ENCODE data around the gene ZNF561.
"Not testable (repeated sequence)": the region's sequence is repeated elsewhere in the genome, so short reads cannot be mapped to it uniquely, and the experiment has no call there.

The ZNF561 gene

DNA sequence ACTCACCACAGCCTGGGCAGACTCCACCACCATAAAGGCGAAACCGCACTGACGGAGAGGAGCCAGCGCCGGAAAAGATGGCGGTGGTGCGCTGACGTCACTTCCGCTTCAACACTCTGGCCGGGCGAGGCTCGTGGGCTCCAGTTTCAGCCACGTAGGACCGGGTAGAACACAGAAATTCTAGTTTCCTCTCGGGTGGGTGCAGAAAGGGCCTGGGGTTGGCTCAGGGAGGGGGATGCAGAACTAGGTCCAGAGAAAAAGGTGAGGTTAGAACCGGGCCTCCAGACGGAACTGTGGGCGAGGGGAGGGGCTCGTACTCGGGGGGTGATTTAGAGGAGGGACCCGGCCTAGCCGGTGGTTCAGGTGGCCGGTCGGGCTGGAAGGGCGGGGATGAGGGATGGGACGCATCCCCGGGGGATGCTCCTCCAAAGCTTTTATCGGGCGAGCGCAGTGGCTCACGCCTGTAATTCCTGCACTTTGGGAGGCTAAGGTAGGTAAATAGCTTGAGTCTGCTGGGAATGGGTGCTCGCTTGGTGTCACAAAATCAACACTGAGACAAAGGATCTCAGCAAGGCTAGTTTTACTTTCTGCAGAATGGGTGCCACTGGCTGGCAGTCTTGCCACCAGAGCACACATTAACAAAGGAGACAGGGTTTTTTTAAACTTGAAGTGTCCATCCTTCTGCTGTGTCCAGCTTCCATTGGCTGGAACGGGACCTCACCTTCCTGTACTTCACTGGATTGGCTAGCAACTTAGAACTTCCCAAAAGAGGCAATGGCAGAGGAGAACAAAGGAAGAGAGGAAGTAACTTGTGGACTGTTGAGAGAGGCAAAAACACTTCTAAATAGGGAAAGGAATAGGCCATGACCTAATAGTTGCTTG is at the start of gene ZNF561:
Gene ZNF561, minus strand, starts transcription at position 77 of the 882 bp plus-strand sequence. CDS start 1,776 bp downstream, outside the sequence.
- DNase-seq = peak; percentile 89 to 91

DNA sequence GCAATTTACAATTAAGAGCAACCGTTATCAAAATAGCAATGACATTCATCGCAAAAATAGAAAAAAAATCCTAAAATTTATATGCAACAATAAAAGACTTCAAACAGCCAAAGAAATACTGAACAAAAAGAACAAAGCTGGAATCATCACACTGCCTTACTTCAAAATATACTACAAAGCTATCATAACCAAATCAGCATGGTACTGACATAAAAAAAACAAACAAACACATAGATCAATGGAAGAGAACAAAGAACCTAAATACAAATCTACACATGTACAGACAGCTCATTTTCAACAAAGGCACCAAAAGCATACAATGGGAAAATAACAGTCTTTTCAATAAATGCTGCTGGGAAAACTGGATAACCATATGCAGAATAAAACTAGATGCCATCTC is 47.5 kb upstream of the ZNF561 start:
- no peak for DNase-seq

DNA sequence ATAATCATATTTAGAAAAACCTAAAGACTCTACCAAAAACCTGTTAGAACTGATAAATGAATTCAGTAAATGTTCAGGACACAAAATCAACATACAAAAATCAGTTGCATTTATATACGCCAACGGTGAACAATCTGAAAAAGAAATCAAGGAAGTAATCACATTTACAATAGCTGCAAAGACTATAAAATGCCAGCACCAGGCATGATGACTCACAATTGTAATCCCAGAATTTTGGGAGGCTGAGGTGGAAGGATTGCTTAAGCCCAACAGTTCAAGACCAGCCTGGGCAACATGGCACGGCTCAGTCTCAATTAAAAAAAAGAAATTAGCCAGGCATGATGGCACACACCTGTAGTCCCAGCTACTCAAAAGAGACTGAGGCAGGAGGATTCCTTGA is 46.9 kb upstream of the ZNF561 start:
- DNase-seq = no peak

DNA sequence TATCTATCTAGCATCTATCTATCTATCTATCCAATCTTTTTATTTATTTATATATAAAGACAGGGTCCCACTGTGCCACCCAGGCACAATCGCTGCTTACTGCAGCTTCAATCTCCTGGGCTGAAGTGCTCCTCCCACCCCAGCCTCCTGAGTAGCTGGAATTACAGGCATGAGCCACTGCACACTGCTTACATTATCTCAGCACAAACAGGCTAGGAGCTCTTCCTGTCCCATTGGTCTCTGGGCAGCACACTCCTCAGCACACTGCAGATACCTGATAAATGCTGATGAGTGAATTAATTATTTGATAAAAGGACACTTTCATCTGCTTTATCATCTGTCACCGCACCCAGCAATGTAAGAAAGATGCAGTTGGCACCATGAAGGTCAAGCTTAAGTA is 37.7 kb upstream of the ZNF561 start:
- no peak for DNase-seq

DNA sequence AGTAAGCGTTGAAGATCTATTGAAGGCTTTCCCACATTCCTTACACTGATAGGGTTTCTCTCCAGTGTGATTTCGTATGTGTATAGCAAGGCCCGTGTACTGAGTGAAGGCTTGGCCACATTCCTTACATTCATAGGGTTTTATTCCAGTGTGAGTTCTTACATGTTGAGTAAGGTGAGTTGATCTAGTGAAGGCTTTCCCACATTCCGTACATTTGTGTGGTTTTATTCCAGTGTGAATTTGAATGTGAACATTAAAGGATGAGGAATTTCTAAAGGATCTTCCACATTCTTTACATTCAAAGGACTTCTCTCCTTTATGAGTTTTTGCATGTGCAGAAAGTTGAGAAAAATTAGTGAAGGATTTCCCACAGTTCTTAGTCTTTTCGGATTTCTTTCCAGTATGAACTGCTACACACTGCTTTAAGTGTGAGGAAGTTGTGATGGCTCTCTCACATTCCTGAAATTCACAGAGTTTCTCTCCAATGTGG is 32.1 kb upstream of the ZNF561 start:
- not testable (repeated sequence) for DNase-seq

DNA sequence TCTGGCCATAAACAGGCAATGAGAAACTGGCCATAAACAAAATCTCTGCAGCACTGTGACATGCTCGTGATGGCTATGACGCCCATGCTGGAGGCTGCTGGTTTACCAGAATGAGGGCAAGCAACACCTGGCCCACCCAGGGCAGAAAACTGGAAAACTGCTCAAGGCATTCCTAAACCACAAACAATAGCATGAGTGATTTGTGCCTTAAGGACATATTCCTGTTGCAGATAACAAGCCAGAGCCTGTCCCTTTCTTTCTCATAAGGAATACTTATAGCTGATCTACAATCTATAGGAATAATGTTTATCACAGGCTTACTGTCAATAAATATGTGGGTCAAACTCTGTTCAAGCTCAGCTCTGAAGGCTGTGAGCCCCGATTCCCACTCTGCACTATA is 30.4 kb upstream of the ZNF561 start:
- DNase-seq = not testable (repeated sequence)

DNA sequence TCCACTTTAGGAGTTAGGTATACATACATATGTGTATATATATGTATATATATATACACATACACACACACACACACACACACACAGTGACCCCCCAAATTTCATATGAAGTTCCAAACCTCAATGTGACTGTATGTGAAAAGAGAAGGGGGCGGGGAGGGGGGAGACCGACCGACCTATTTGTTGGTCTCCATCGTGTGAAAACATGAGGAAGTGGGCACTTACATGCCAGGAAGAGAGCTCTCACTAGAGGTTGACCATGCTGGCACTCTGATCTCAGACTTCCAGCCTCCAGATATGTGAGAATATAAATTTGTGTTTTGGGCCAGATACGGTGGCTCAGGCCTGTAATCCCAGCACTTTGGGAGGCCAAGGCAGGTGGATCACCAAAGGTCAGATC is 29.3 kb upstream of the ZNF561 start:
- DNase-seq = no peak

DNA sequence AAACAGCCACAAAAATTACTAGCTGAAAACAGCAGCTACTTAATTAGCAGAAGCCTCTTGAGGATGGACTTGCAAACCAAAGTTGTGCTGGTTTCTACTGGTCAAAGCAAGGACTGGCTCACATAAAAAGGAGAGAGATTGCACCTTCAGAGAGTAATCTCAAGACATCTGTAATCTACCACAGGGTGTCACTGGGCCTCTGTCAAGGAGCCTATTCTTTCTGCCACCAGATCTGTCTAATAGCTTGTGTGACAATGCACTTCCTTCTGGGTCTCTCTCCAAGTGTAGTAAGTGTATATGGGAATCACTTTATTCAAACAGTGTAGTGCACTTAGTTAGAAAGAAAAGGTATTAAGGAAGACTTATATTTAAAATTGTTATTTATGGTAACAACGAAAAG is 24.4 kb upstream of the ZNF561 start:
- DNase-seq = no peak

DNA sequence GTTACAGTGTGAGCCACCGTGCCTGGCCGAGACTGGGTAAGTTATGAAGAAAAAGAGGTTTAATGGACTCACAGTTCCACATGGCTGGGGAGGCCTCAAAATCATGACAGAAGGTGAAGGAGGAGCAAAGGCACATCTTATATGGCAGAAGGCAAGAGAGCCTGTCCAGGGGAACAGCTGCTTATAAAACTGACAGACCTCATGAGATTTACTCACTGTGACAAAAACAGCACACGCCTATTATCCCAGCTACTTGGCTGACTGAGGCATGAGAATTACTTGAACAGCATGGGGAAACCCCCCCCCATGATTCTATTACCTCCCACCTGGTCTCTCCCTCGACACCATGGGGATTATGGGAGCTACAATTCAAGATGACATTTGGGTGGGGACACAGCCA is 23.4 kb upstream of the ZNF561 start:
- no peak for DNase-seq

DNA sequence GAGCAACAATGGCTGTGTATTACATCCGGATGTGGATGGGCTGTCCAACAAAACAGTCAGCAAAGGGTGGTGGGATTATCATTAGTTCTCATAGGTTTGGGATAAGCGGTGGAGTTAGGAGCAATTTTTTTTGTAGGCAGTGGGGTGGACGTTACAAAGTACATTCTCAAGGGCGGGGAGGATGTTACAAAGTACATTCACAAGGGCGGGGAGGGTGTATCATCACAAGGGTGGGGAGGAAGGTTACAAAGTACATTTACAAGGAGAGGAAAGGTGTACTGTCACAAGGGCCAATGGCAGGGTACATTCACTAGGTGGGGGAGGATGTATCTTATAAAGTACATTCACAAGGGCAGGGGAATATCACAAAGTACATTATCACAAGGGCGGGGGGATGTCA is 20.8 kb upstream of the ZNF561 start:
- DNase-seq = no peak

DNA sequence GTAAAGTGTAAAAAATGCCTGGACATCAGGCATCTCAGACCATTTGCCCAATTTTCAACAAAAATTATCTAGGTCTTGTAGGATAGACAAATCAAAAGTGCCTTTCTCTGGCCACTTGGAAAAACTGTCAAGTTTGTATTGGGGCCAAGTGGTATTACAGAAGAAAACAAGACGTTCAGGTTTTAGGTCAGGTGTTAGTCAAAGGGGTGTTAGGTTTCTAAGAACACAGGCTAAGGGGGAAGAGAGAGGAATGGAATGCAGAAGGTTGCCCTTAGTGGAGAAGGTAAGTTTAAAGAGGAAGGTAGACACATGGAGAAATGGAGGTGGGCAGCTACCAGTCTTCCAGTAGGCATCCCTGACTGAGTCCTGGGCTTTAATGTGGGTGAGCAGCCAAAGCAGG is 19.9 kb upstream of the ZNF561 start:
- DNase-seq = no peak

DNA sequence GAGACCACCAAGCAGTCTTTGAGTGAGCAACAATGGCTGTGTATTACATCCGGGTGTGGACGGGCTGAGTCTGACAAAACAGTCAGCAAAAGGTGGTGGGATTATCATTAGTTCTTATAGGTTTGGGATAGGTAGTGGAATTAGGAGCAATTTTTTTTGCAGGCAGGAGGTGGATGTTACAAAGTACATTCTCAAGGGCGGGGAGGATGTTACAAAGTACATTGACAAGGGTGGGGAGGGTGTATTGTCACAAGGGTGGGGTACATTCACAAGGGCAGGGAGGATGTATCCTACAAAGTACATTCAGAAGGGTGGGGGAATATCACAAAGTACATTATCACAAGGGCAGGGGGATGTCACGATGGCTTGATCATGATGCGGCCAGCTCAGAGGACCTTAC is 15.0 kb upstream of the ZNF561 start:
- DNase-seq = no peak

DNA sequence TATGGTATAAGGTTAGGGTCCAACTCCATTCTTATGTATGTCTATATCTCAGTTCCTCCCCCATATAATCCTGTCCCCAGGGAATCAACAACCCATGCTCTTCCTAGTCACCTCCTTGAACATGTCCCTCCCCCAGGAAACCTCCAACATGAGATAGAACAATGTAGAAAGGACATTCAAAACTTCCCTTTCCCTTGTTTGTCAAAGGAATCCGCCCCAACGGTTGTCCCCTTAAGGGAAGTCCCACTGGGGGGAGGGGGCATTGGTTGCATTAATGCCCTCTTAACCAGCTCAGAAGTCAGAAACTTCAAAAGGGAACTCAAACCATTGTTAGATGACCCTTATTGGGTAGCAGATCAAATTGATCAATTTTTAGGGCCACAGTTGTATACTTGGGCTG is 6.8 kb upstream of the ZNF561 start:
- no peak for DNase-seq

DNA sequence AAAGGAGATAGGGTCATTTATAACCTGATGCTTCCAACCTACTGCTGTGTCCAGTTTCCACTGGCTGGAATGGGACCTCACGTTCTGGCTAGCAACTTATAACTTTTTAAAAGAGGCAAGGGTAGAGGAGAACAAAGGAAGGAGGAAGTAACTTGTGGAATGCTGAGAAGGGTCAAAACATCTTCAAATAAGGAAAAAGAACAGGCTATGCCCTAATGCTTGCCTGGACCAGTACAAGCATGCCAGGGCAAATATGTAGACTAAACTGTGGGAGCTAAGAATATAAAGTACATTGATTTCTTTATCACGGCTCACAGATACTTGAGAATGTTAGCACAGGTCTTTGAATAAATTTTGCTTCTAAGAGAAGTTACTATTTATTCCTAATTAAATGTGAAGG is 1.5 kb upstream of the ZNF561 start:
- DNase-seq = no peak

DNA sequence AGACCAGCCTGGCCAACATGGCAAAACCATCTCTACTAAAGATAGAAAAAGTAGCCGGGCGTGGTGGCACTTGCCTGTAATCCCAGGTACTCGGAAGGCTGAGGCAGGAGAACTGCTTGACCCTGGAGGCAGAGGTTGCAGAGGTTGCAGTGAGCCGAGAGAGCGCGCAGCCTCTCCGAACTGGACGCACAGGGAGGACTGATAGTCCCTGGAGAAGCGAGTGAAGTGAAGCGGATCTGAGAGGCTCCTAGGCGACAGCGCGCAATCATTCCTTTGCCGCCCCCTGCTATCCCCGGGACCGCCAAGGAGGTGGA is 233 bp downstream of the ZNF561 start:
- DNase-seq = no peak

DNA sequence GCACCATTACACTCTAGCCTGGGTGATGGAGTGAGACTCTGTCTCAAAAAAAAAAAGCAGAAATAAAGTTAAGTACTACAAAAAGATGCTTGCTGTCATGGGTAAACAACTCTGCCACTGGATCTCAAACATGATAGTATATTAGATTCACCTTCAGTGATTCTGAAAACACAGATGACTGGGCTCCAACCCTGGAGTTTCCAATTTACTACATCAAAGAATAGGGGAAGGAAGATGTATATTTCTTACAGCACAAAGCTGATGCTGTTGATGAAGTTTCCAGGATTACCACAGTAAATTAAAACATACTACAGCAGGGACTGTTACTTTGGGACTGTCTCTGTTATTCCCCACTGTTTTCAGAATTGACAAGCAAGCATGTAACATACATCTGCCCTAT is 5.2 kb downstream of the ZNF561 start:
- DNase-seq = no peak

DNA sequence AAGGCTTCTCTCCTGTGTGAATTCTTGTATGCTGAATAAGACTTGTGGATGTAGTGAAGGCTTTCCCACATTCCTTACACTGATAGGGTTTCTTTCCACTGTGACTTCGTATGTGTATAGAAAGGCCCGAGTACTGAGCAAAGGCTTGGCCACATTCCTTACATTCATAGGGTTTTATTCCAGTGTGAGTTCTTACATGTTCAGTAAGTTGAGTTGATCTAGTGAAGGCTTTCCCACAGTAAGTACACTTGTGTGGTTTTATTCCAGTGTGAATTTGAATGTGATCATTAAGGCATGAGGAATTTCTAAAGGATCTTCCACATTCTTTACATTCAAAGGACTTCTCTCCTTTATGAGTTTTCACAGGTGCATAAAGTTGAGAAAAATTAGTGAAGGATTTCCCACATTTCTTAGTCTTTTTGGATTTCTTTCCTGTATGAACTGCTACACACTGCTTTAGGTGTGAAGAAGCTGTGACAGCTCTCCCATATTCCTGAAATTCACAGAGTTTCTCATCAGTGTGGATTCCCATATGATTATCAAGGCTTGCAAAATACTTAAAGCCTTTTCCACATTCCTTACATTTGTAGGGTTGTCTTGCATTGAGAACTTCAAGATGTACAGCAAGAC is 10.4 kb downstream of the ZNF561 start:
- DNase-seq = no peak

DNA sequence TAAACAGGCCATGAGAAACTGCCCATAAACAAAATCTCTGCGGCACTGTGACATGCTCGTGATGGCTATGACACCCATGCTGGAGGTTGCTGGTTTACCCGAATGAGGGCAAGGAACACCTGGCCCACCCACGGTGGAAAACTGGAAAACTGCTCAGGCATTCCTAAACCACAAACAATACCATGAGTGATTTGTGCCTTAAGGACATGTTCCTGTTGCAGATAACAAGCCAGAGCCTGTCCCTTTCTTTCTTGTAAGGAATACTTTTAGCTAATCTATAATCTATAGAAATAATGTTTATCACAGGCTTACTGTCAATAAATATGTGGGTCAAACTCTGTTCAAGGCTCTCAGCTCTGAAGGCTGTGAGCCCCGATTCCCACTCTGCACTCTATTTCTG is 12.1 kb downstream of the ZNF561 start:
- no peak for DNase-seq

DNA sequence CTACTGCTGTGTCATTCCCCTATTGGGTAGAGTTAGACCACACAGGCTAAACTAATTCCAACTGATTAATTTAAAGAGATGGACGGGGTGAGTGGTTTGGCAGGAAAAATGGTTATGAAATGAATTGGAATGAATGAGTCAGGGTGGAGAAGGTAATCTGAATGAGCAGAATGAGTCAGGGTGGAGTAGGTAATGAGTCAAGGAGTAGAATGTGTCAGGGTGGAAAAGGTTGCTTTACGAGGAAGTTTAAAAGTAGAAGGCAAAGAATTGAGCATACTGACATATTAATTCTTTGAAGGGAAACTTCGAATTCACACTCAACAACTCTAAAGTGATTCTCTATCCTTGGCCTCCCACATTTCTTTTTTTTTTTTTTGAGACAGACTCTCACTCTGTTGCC is 24.0 kb downstream of the ZNF561 start:
- DNase-seq = no peak

DNA sequence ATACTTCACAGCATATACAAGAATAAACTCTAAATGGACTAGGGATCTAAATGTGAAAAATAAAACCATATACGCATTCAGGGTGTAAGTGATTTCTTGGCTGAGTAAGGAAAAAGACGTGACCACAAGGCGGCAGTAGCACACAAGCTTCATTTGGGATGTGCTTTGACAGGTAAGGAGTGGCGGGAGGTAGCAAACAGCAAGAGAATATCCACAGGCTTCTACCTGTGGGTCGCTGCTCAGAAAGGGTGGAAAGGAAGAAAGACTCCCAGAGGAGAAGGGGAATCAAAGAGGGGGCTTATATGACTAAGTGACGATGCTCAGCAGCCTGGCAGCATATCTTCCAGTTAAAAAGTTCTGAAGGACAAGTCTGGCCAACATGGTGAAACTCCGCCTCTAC is 34.3 kb downstream of the ZNF561 start:
- DNase-seq = peak; percentile 81 to 83

DNA sequence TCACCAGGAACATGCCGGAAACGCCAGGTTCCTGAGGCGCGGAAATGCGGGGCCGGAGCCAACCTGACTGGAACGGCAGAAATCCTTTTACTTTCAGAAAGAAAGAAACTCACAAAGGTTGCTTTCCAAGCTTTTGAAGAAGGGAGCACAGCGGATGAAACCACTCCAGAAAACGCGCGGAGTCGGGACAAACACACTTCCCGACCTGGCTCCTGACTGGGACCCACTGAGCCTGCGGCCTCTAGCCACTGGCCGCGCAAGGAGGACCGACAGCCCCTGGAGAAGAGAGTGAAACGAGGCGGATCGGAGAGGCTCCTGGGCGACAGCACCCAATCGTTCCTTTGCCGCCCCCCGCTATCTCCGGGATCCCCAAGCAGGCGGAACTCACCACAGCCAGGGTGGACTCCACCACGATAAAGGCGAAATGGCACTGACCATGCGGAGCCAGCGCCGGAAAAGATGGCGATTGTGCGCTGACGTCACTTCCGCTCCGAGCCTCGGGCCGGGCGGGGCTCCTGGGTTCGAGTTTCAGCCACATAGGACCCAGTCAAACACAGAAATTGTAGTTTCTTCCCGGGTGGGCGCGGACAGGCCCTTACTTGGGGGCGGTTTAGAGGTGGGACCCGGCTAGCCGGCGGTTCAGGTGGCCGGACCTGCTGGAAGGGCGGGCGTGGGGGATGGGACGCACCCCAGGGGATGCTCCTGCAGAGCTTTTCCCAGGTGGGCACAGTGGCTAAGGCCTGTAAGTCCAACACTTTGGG is 36.8 kb downstream of the ZNF561 start, which contains the start of gene ZNF121:
Gene ZNF121, minus strand, starts transcription at position 432 of the 761 bp plus-strand sequence. CDS start 16,407 bp downstream, outside the sequence.
- DNase-seq = peak; percentile 84 to 85

DNA sequence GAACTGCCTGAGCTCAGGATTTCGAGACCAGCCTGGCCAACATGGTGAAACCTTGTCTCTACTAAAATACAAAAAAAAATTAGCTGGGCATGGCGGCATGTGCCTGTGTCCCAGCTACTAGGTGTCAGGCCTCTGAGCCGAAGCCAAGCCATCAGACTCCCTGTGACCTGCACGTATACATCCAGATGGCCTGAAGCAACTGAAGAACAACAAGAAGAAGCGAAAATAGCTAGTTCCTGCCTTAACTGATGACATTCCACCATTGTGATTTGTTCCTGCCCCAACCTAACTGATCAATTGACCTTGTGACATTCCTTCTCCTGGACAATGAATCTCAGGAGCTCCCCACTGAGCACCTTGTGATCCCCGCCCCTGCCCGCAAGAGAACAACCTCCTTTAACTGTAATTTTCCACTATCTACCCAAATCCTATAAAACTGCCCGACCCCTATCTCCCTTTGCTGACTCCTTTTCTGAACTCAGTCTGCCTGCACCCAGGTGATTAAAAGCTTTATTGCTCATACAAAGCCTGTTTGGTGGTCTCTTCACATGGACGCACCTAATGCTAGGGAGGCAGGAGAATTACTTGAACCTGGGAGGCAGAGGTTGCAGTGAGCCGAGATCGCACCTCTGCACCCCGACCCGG is 38.8 kb downstream of the ZNF561 start:
- not testable (repeated sequence) for DNase-seq

DNA sequence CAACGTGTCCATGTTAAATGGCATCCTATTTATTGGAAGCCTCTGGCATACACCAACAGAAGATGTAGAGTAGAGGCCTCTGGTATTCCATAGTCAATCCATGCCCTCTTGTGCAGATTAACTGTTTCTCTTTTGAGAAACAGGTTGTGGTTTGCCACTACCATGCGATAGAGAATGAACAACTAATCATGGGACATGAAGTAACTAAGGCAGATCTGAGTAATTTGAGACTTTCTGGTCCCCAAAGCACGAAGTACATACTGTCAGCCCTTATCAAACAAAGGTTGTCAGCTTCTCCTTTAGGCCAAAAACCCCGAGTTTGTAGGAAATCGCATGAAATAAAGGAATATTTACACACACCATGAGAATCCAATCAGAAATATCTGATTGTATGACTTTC is 40.3 kb downstream of the ZNF561 start:
- no peak for DNase-seq
